ENCODE measurements around the gene SARS1. TPM values are rescaled to one million over a fixed set of nuclear protein-coding genes. Genes with fewer than 3 reads are reported as not detected.
A peak's percentile ranks its signal among the peaks of the same experiment; 100 is the strongest.

Gene SARS1
- total and polyA plus RNA-seq, 4 donors, result 118 to 212 (median 147) TPM

GRCh38 chr1:109181085-109181806 is 32.5 kb upstream of the SARS1 start:
- DNase-seq, result peak; percentile 41 to 89 (median 75)
- no peaks in the 10 kb centered on the region for H3K9me3 ChIP-seq (ENCODE audit: control insufficient read depth in 4 of 4, insufficient read depth in 3 of 4, low read length in 3 of 4)
- peak overlapping the region in 1 of 2 donors; percentile 77 for H3K27ac ChIP-seq (ENCODE audit: low read depth in 1 of 2, low read length in 1 of 2)
- 40 to 69% methylated on average over 4 of the region's 4 CpGs for WGBS, 2 donors
- ATAC-seq (ENCODE audit: insufficient read depth, low FRiP score), result peak; percentile 42
- TF ChIP-seq, protein P1, sequence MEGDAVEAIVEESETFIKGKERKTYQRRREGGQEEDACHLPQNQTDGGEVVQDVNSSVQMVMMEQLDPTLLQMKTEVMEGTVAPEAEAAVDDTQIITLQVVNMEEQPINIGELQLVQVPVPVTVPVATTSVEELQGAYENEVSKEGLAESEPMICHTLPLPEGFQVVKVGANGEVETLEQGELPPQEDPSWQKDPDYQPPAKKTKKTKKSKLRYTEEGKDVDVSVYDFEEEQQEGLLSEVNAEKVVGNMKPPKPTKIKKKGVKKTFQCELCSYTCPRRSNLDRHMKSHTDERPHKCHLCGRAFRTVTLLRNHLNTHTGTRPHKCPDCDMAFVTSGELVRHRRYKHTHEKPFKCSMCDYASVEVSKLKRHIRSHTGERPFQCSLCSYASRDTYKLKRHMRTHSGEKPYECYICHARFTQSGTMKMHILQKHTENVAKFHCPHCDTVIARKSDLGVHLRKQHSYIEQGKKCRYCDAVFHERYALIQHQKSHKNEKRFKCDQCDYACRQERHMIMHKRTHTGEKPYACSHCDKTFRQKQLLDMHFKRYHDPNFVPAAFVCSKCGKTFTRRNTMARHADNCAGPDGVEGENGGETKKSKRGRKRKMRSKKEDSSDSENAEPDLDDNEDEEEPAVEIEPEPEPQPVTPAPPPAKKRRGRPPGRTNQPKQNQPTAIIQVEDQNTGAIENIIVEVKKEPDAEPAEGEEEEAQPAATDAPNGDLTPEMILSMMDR (IDR thresholded peaks at IDR 0.05; ENCODE audit: control extremely low read depth, extremely low read depth), result no peak
- no peak overlapping the region for H3K9ac ChIP-seq (ENCODE audit: insufficient read depth in 1 of 2, low read length in 2 of 2)
- peaks cover 0 to 43% (median 7%) of the 10 kb centered on the region in 5 donors for H3K4me1 ChIP-seq (ENCODE audit: control insufficient read depth in 5 of 5, insufficient read depth in 5 of 5, low read length in 5 of 5)
- no peak overlapping the region for H3K4me3 ChIP-seq
- no peaks in the 10 kb centered on the region for H3K27me3 ChIP-seq (ENCODE audit: control insufficient read depth in 3 of 3, insufficient read depth in 3 of 3, low read length in 2 of 3)
- H3K36me3 ChIP-seq (ENCODE audit: control insufficient read depth in 4 of 4, insufficient read depth in 4 of 4, low read length in 4 of 4), result no peaks in the 10 kb centered on the region

DNA sequence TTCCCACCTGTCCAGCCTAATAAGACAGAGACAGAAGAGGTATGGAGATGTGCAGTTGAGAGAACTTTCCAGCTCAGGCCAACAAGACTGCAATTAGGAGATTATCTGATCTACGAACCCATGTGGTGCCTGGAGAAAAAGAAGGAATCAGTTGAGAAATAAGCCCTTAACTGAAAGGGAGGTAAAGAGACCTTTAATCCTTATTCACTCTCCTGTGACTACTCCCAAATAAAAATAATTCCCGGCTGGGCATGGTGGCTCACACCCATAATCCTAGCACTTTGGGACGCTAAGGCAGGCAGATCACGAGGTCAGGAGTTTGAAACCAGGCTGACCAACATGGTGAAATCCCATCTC is 31.9 kb upstream of the SARS1 start:
- peak overlapping the region in 1 of 2 donors; percentile 77 for H3K27ac ChIP-seq (ENCODE audit: low read depth in 1 of 2, low read length in 1 of 2)
- WGBS, 2 donors, result 63 to 75% methylated on average over 4 of the region's 4 CpGs
- TF ChIP-seq, protein P1 (IDR thresholded peaks at IDR 0.05; ENCODE audit: control extremely low read depth, extremely low read depth), result no peak
- DNase-seq (no peak), ATAC-seq (ENCODE audit: insufficient read depth, low FRiP score) (no peak)
- no peaks in the 10 kb centered on the region for H3K9me3 ChIP-seq (ENCODE audit: control insufficient read depth in 4 of 4, insufficient read depth in 3 of 4, low read length in 3 of 4)
- no peak overlapping the region for H3K9ac ChIP-seq (ENCODE audit: insufficient read depth in 1 of 2, low read length in 2 of 2)
- no peaks in the 10 kb centered on the region for H3K27me3 ChIP-seq (ENCODE audit: control insufficient read depth in 3 of 3, insufficient read depth in 3 of 3, low read length in 2 of 3)
- H3K4me1 ChIP-seq (ENCODE audit: control insufficient read depth in 5 of 5, insufficient read depth in 5 of 5, low read length in 5 of 5), result peaks cover 0 to 47% (median 13%) of the 10 kb centered on the region in 5 donors
- H3K4me3 ChIP-seq, result no peak overlapping the region
- no peaks in the 10 kb centered on the region for H3K36me3 ChIP-seq (ENCODE audit: control insufficient read depth in 4 of 4, insufficient read depth in 4 of 4, low read length in 4 of 4)

DNA sequence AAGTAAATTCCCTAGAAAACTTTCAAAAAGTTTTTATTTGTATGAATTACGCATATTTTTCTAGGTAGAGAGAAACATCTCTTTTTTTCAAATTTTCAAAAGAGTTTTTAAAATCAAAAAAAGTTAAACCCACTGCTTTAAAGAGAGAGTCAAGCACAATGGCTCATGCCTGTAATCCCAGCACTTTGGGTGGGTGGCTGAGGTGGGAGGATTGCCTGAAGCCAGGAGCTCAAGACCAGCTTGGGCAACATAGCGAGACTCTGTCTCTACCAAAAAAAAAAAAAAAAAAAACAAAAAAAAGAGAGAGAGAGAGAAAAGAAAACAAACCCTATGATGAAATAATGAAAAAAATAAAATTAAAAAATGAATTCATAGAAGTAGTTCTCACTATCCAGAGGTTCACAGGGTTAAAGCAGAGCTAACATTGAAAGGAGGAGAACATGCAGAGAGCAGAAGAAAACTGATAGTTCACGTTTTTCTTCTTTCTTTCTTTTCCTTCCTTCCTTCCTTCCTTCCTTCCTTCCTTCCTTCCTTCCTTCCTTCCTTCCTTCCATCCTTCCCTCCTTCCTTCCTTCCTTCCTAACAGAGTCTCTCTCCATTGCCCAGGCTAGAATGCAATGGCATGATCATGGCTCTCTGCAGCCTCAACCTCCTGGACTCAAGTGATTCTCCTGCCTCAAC is 30.5 kb upstream of the SARS1 start:
- no peak overlapping the region for H3K9ac ChIP-seq (ENCODE audit: insufficient read depth in 1 of 2, low read length in 2 of 2)
- H3K4me1 ChIP-seq (ENCODE audit: control insufficient read depth in 5 of 5, insufficient read depth in 5 of 5, low read length in 5 of 5), result peaks cover 0 to 61% (median 21%) of the 10 kb centered on the region in 5 donors
- WGBS, 2 donors, result 66 to 68% methylated on average over 3 of the region's 3 CpGs
- DNase-seq (no peak), ATAC-seq (ENCODE audit: insufficient read depth, low FRiP score) (no peak)
- H3K27me3 ChIP-seq (ENCODE audit: control insufficient read depth in 3 of 3, insufficient read depth in 3 of 3, low read length in 2 of 3), result no peaks in the 10 kb centered on the region
- H3K4me3 ChIP-seq, result no peak overlapping the region
- no peaks in the 10 kb centered on the region for H3K36me3 ChIP-seq (ENCODE audit: control insufficient read depth in 4 of 4, insufficient read depth in 4 of 4, low read length in 4 of 4)
- TF ChIP-seq, protein P1 (IDR thresholded peaks at IDR 0.05; ENCODE audit: control extremely low read depth, extremely low read depth), result no peak
- no peaks in the 10 kb centered on the region for H3K9me3 ChIP-seq (ENCODE audit: control insufficient read depth in 4 of 4, insufficient read depth in 3 of 4, low read length in 3 of 4)
- H3K27ac ChIP-seq (ENCODE audit: low read depth in 1 of 2, low read length in 1 of 2), result no peak overlapping the region
